B cell (primary cell): ENCODE measurements around the gene KCND1. TPM values are rescaled to one million over a fixed set of nuclear protein-coding genes. Genes with fewer than 3 reads are reported as not detected.

Source experiments
- ATAC-seq: fragments of 200-7000 bp; cut with Tn5 transposase; one replicate; pipeline ENCODE4 v1.10.0; 2021; ENCODE audit warnings: low read depth, mild to moderate bottlenecking, moderate number of reproducible peaks, moderate library complexity
- CTCF ChIA-PET: fragments of 350-600 bp; sonication (Branson Sonifier 250); formaldehyde crosslinking; loops from one replicate; lab custom pipeline; 2021; ENCODE audit warnings: antibody characterized with exemption, inconsistent platforms; lab: Charles Lee
- POLR2A ChIA-PET: fragments of 350-600 bp; sonication (Branson Sonifier 250); formaldehyde crosslinking; loops from one replicate; lab custom pipeline; 2021; ENCODE audit warnings: antibody characterized with exemption; lab: Charles Lee
- DNase-seq: peaks from one replicate; pipeline ENCODE4 v3.0.0; 2013
- H2AFZ ChIP-seq: 2 replicates; pipeline ENCODE4 v1.6.1; 2012; ENCODE audit warnings: mild to moderate bottlenecking, low read depth, low read length; ENCODE audit not compliant: insufficient read depth, poor library complexity, severe bottlenecking
- H3K27ac ChIP-seq, 2 donors: 1 replicate in 1 of 2; 2 replicates in 1 of 2; pipeline ENCODE4 v1.5.1; 2012 to 2013; ENCODE audit warnings: low read length in 2 of 2, mild to moderate bottlenecking in 2 of 2, moderate library complexity in 1 of 2
- H3K27me3 ChIP-seq, 4 experiments: fragments of 200-600 bp in 1 of 4; sonication (generic) in 1 of 4; replicated peaks in 1 of 4; 1 replicate in 2 of 4; 2 replicates in 2 of 4; pipeline versions ENCODE4 v1.6.1 to v1.7.0; 2013 to 2016; ENCODE audit warnings: low read length in 3 of 4, mild to moderate bottlenecking in 2 of 4, mixed read lengths in 1 of 4, moderate library complexity in 1 of 4; ENCODE audit not compliant: insufficient read depth in 4 of 4, control insufficient read depth in 3 of 4; ENCODE audit errors: control extremely low read depth in 1 of 4
- H3K36me3 ChIP-seq, 2 experiments: replicated peaks in 1 of 2; 1 replicate in 1 of 2; 2 replicates in 1 of 2; pipeline versions ENCODE4 v1.6.1 to v1.7.1; 2013; ENCODE audit warnings: low read length in 1 of 2; ENCODE audit not compliant: insufficient read depth in 2 of 2, control insufficient read depth in 1 of 2; ENCODE audit errors: control extremely low read depth in 1 of 2, extremely low read depth in 1 of 2
- H3K4me1 ChIP-seq, 2 donors: fragments of 200-600 bp in 1 of 2; sonication (generic) in 1 of 2; 1 replicate in 1 of 2; 2 replicates in 1 of 2; pipeline versions ENCODE4 v1.5.1 to v1.6.1; 2013 to 2017; ENCODE audit warnings: low read length in 2 of 2; ENCODE audit not compliant: control insufficient read depth in 2 of 2, insufficient read depth in 2 of 2
- H3K4me2 ChIP-seq: replicated peaks from 2 replicates; pipeline ENCODE3; 2012; ENCODE audit warnings: mild to moderate bottlenecking, low read depth, low read length; ENCODE audit not compliant: poor library complexity, severe bottlenecking
- H3K4me3 ChIP-seq, 5 experiments: fragments of 200-600 bp in 1 of 5; sonication (generic) in 1 of 5; 1 replicate in 3 of 5; 2 replicates in 2 of 5; pipeline versions ENCODE4 v1.5.1 to v1.7.0; 2011 to 2016; ENCODE audit warnings: low read length in 4 of 5, mild to moderate bottlenecking in 4 of 5, low read depth in 2 of 5, control low read depth in 1 of 5, moderate library complexity in 1 of 5; ENCODE audit not compliant: insufficient read depth in 1 of 5; ENCODE audit errors: control extremely low read depth in 1 of 5, extremely low read depth in 1 of 5
- H3K79me2 ChIP-seq: fragments of 200-600 bp; sonication (generic); one replicate; pipeline ENCODE4 v1.6.0; 2016; ENCODE audit warnings: low read length; ENCODE audit not compliant: control insufficient read depth, insufficient read depth
- H3K9ac ChIP-seq: fragments of 200-600 bp; sonication (generic); 2 replicates; pipeline ENCODE4 v1.6.1; 2017; ENCODE audit warnings: mild to moderate bottlenecking, low read length, moderate library complexity
- H3K9me3 ChIP-seq, 3 donors: one replicate each; pipeline versions ENCODE4 v1.6.1 to v1.7.1; 2013; ENCODE audit warnings: low read length in 2 of 3; ENCODE audit not compliant: control insufficient read depth in 2 of 3, insufficient read depth in 1 of 3; ENCODE audit errors: control extremely low read depth in 1 of 3
- H4K20me1 ChIP-seq: 2 replicates; pipeline ENCODE4 v1.6.0; 2012; ENCODE audit warnings: mild to moderate bottlenecking, low read length; ENCODE audit not compliant: insufficient read depth, control insufficient read depth, poor library complexity, severe bottlenecking
- H3K27ac Mint-ChIP-seq: one replicate; pipeline ENCODE4 v1.8.0; 2021; ENCODE audit warnings: mixed read lengths
- H3K27me3 Mint-ChIP-seq: one replicate; pipeline ENCODE4 v1.8.0; 2021; ENCODE audit warnings: mixed read lengths
- H3K4me1 Mint-ChIP-seq: one replicate; pipeline ENCODE4 v1.8.0; 2021; ENCODE audit warnings: mixed read lengths
- H3K4me3 Mint-ChIP-seq: one replicate; pipeline ENCODE4 v1.8.0; 2021; ENCODE audit warnings: mixed read lengths
- H3K9me3 Mint-ChIP-seq: one replicate; pipeline ENCODE4 v1.8.0; 2022; ENCODE audit warnings: mixed read lengths; ENCODE audit not compliant: insufficient read depth
- CTCF ChIP-seq: fragments of 200-600 bp; IDR thresholded peaks from one replicate; pipeline ENCODE4 v1.8.0; 2022; ENCODE audit warnings: antibody characterized with exemption, mild to moderate bottlenecking
- EZH2 ChIP-seq: IDR thresholded peaks from 2 replicates; pipeline ENCODE4 v1.6.1; 2012; ENCODE audit warnings: borderline replicate concordance, low read depth, mild to moderate bottlenecking, moderate library complexity, low read length; ENCODE audit not compliant: insufficient read depth, poor library complexity, severe bottlenecking
- WGBS: methylation state at CpG from one replicate; pipeline ENCODE4 v1.1.5; 2013; ENCODE audit warnings: missing lambda C conversion rate; ENCODE audit not compliant: insufficient coverage; 5-methylcytosine and 5-hydroxymethylcytosine counted together
- intact Hi-C: fragments of 100-400 bp; cut with micrococcal nuclease; formaldehyde crosslinking; loops from one replicate; pipeline ENCODE4 v1.10.0; 2022
- polyA plus RNA-seq: library from polyadenylated mRNA; depleted of rRNA; stranded (reverse); fragments of >200 nt; gene quantifications from 2 replicates; pipeline ENCODE4 v1.2.3, GENCODE V29; 2012
- total RNA-seq, 2 donors: library from RNA; stranded (reverse); fragments of 120-200 nt in 1 of 2; gene quantifications; 1 replicate in 1 of 2; 2 replicates in 1 of 2; pipeline versions ENCODE4 v1.2.3 to v1.2.4, GENCODE V29; 2013 to 2022

The KCND1 gene
- total and polyA plus RNA-seq, 2 donors (not counting 1 experiment from before 2014, with no cell fraction given): 2.2 to 2.3 TPM

GRCh38 chrX:48999030-48999429 lies 27.4 kb upstream of the KCND1 start:
- 100% methylated on average over 3 of the region's 5 CpGs for WGBS
- DNase-seq (no peak), ATAC-seq (no peak)
- H3K27me3 Mint-ChIP-seq: no peaks in the 10 kb centered on the region
- intact Hi-C loops: no loop called here
- no peak overlapping the region for H3K4me3 Mint-ChIP-seq
- Histone ChIP-seq H3K27me3 (no peaks in the 10 kb centered on the region), H3K4me2 (no peak overlapping the region), H3K4me3 (no peak overlapping the region), H3K79me2 (peaks cover 30% of the 10 kb centered on the region), H3K9ac (no peak overlapping the region), H3K4me1 (peaks cover 8 to 14% of the 10 kb centered on the region in 2 donors), H2AFZ (no peak overlapping the region), H3K36me3 (peaks cover 0 to 24% of the 10 kb centered on the region in 2 experiments), H3K9me3 (no peaks in the 10 kb centered on the region), H4K20me1 (peaks cover 4% of the 10 kb centered on the region), H3K27ac (no peak overlapping the region)
- peaks cover 30% of the 10 kb centered on the region for H3K4me1 Mint-ChIP-seq
- CTCF ChIA-PET: no interaction called here
- no peaks in the 10 kb centered on the region for H3K9me3 Mint-ChIP-seq
- TF ChIP-seq CTCF (no peak), EZH2 (no peak)
- POLR2A ChIA-PET: no interaction called here
- H3K27ac Mint-ChIP-seq: no peak overlapping the region

- ATAC-seq (no peak), DNase-seq (no peak)
- Histone ChIP-seq H3K27ac (no peak overlapping the region), H4K20me1 (peaks cover 4% of the 10 kb centered on the region), H3K9ac (no peak overlapping the region), H3K4me2 (no peak overlapping the region), H3K9me3 (no peaks in the 10 kb centered on the region), H3K36me3 (peaks cover 0 to 27% of the 10 kb centered on the region in 2 experiments), H3K4me1 (peaks cover 8 to 14% of the 10 kb centered on the region in 2 donors), H2AFZ (no peak overlapping the region), H3K79me2 (peaks cover 30% of the 10 kb centered on the region), H3K27me3 (no peaks in the 10 kb centered on the region), H3K4me3 (no peak overlapping the region)
- no peaks in the 10 kb centered on the region for H3K9me3 Mint-ChIP-seq
- H3K4me1 Mint-ChIP-seq: peaks cover 28% of the 10 kb centered on the region
- TF ChIP-seq EZH2: no peak
- TF ChIP-seq CTCF: no peak
- intact Hi-C loops: no loop called here
- no peak overlapping the region for H3K4me3 Mint-ChIP-seq
- H3K27me3 Mint-ChIP-seq: no peaks in the 10 kb centered on the region
- ChIA-PET CTCF (no interaction called here), POLR2A (no interaction called here)
- no peak overlapping the region for H3K27ac Mint-ChIP-seq
- no CpG with 5 or more reads among the region's 4 CpGs for WGBS
Measured at GRCh38 chrX:48998391-48998790, 26.7 kb upstream of the KCND1 start.
